ENCODE measurements around the gene VAV1. TPM values are rescaled to one million over a fixed set of nuclear protein-coding genes. Genes with fewer than 3 reads are reported as not detected.
A peak's percentile ranks its signal among the peaks of the same experiment; 100 is the strongest.
"Not testable (repeated sequence)": the region's sequence is repeated elsewhere in the genome, so short reads cannot be mapped to it uniquely, and the experiment has no call there.

The VAV1 gene
- total RNA-seq, 3 donors from 2014 or later, result 6.6 to 10.2 (median 8.5) TPM

DNA sequence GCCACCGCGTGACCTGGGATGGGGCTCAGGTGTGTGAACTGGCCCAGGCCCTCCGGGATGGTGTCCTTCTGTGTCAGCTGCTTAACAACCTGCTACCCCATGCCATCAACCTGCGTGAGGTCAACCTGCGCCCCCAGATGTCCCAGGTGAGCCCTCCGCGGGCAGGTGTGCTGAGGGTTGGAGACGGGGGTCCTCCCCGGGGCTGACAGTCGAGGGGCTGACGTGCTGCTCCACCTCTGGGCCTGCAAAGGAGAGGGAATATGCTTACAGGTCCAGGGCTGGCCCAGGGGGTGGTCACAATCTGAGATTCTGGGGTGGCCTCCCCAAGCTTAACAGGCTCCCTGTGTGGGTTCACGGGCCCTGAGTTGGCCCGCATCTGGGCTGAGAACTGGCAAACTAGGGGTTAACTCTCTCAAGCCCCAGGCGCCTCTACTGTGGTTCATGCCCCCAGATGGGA lies 386 bp downstream of the VAV1 start:
- no peak for DNase-seq (ENCODE audit: low spot score in 2 of 2)
- H3K9me3 ChIP-seq, result no peaks in the 10 kb centered on the region
- intact Hi-C loops (cut with DNase I; ENCODE audit: low total_unique reads), result no loop called here
- H3K27ac ChIP-seq, result peak overlapping the region in 1 of 2 donors; percentile 7
- H3K4me1 ChIP-seq, result no peaks in the 10 kb centered on the region
- H3K4me3 ChIP-seq, result peak overlapping the region; percentile 43 to 56 (median 47)
- H3K27me3 ChIP-seq, result no peaks in the 10 kb centered on the region
- no peaks in the 10 kb centered on the region for H3K36me3 ChIP-seq
- TF ChIP-seq, protein P1, sequence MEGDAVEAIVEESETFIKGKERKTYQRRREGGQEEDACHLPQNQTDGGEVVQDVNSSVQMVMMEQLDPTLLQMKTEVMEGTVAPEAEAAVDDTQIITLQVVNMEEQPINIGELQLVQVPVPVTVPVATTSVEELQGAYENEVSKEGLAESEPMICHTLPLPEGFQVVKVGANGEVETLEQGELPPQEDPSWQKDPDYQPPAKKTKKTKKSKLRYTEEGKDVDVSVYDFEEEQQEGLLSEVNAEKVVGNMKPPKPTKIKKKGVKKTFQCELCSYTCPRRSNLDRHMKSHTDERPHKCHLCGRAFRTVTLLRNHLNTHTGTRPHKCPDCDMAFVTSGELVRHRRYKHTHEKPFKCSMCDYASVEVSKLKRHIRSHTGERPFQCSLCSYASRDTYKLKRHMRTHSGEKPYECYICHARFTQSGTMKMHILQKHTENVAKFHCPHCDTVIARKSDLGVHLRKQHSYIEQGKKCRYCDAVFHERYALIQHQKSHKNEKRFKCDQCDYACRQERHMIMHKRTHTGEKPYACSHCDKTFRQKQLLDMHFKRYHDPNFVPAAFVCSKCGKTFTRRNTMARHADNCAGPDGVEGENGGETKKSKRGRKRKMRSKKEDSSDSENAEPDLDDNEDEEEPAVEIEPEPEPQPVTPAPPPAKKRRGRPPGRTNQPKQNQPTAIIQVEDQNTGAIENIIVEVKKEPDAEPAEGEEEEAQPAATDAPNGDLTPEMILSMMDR (IDR thresholded peaks at IDR 0.05), result no peak
- TF ChIP-seq POLR2AphosphoS5 (IDR thresholded peaks at IDR 0.05) (no peak), POLR2A (IDR thresholded peaks at IDR 0.05) (no peak)

DNA sequence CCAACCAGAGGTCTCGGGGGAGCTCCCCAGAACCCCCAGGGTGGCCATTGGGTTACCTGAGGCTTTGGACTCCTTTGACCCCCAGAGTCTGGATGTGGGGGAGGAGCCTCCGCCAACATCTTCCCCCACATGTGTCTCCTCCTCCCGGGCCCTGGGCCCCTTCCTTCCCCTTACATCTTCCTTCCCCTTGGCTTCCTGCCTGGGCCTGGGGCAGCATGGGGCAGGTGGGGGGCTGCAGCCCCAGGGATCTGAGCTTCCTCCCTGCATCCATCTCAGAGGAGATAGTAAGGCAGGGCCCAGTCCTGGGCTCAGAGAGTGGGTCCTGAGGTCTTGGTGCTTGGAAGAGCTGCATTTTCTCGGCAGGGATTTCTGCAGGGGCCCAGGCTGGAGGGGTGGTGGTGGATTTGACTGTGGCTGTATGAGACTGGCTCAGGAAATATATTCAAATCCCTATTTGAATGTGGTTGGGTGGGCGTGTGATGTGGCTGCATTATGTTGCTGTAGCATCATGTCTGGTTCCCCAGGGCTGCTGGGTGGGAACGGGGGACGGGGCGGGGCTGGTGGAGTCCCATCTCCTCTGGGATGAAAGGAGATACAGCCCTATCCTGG lies 919 bp downstream of the VAV1 start:
- Histone ChIP-seq H3K9me3 (no peaks in the 10 kb centered on the region), H3K4me3 (peak overlapping the region; percentile 43 to 56 (median 47)), H3K4me1 (no peaks in the 10 kb centered on the region), H3K27ac (no peak overlapping the region), H3K27me3 (no peaks in the 10 kb centered on the region), H3K36me3 (no peaks in the 10 kb centered on the region)
- intact Hi-C loops (cut with DNase I; ENCODE audit: low total_unique reads), result no loop called here
- DNase-seq (ENCODE audit: low spot score in 2 of 2), result no peak
- TF ChIP-seq POLR2A (IDR thresholded peaks at IDR 0.05) (no peak), POLR2AphosphoS5 (IDR thresholded peaks at IDR 0.05) (no peak)
- TF ChIP-seq, protein P1 (IDR thresholded peaks at IDR 0.05), result no peak

DNA sequence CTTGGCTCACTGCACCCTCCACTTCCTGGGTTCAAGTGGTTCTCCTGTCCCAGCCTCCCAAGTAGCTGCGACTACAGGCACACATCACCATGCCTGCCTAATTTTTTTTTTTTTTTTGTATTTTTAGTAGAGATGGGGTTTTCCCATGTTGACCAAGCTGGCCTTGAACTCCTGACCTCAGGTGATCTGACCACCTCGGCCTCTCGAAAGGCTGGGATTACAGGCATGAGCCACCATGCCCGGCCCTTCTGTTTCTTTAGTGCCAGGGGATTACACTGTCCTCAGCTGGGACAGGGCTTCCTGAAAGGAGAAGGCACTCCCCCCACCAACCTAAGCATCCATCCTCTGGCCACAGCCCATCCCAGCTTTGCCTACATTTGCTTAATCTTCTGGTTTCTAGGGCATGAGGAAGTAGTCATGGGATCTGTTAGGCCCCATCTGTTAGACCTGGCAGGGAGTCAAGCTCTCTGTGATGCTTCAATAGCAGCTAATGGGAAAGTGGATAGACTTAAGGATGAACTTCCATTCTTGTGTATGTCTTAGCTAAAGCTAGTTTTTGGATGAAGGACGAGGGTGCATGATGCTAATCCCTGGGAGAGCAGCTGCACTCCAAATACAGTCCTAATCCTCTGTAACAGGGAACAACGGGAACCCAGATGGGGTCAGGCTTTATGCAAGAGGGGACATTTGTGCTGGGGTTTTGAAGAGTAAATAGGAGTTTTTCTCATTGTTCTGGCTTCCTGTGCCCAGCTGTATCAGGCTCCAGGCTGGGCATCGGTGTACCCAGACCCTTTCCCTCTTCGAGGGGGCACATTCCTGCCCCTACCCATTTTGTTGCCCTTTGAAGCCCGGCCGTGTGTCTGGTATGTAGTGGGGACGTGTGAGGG lies 2.6 kb downstream of the VAV1 start:
- intact Hi-C loops (cut with DNase I; ENCODE audit: low total_unique reads), result no loop called here
- DNase-seq (ENCODE audit: low spot score in 2 of 2), result no peak
- Histone ChIP-seq H3K9me3 (no peaks in the 10 kb centered on the region), H3K36me3 (no peaks in the 10 kb centered on the region), H3K4me1 (no peaks in the 10 kb centered on the region), H3K27me3 (no peaks in the 10 kb centered on the region), H3K4me3 (no peak overlapping the region), H3K27ac (no peak overlapping the region)
- TF ChIP-seq POLR2AphosphoS5 (IDR thresholded peaks at IDR 0.05) (no peak), POLR2A (IDR thresholded peaks at IDR 0.05) (no peak)
- TF ChIP-seq, protein P1 (IDR thresholded peaks at IDR 0.05), result no peak

DNA sequence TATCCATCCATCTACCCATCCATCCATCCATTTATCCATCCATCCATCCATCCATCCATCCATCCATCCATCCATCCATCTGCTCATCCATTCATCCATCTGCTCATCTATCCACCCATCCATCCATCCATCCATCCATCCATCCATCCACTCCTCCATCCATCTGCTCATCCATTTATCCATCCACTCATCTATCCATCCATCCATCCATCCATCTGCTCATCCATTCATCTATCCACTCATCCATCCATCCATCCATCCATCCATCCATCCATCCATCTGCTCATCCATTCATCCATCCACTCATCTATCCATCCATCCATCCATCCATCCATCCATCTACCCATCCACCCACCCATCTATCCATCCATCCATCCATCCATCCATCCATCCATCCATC lies 3.5 kb downstream of the VAV1 start:
- not testable (repeated sequence) for H3K4me3 ChIP-seq, H3K36me3 ChIP-seq

DNA sequence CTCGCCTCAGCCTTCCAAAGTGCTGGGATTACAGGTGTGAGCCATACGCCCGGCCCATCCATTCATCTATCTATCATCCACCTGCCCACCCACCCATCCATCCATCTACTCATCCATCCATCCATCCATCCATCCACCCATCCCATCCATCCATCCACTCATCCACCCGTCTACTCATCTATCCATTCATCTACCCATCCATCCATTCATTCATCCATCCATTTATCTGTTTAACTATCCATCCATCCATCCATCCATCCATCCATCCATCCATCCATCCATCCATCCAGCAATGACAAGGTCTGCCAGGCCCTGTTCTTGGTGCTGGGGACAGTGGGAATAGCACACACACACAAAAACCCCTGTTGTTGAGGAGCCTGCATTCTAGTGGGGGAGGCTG lies 4.5 kb downstream of the VAV1 start:
- no peak for DNase-seq (ENCODE audit: low spot score in 2 of 2)
- intact Hi-C loops (cut with DNase I; ENCODE audit: low total_unique reads), result no loop called here
- TF ChIP-seq, protein P1 (IDR thresholded peaks at IDR 0.05), result no peak
- TF ChIP-seq POLR2A (IDR thresholded peaks at IDR 0.05), result no peak
- no peak for TF ChIP-seq POLR2AphosphoS5 (IDR thresholded peaks at IDR 0.05)

More for the DNA sequence above, 3.5 kb downstream of the VAV1 start:
- intact Hi-C loops (cut with DNase I; ENCODE audit: low total_unique reads); H3K27me3 ChIP-seq; H3K4me1 ChIP-seq; H3K9me3 ChIP-seq; DNase-seq (ENCODE audit: low spot score in 2 of 2); H3K27ac ChIP-seq: not testable (repeated sequence)

More for the DNA sequence above, 4.5 kb downstream of the VAV1 start:
- H3K27me3 ChIP-seq, result no peaks in the 10 kb centered on the region
- no peak overlapping the region for H3K27ac ChIP-seq
- H3K4me3 ChIP-seq, result no peak overlapping the region
- H3K4me1 ChIP-seq, result no peaks in the 10 kb centered on the region
- H3K9me3 ChIP-seq, result no peaks in the 10 kb centered on the region
- H3K36me3 ChIP-seq, result no peaks in the 10 kb centered on the region
